Suprapubic skin (tissue), 4 donors: Measurements from ENCODE around the gene NACC2. TPM values are rescaled to one million over a fixed set of nuclear protein-coding genes. Genes with fewer than 3 reads are reported as not detected.

ENCODE experiments used
- DNase-seq, 2 donors: peaks; one replicate each; pipeline ENCODE4 v3.0.0-alpha.2; 2019; ENCODE audit warnings: low spot score in 2 of 2
- H3K27ac ChIP-seq: fragments of 200-600 bp; sonication (generic); one replicate; pipeline ENCODE4 v1.5.1; 2019
- H3K27me3 ChIP-seq: fragments of 200-600 bp; sonication (generic); one replicate; pipeline ENCODE4 v1.5.1; 2019
- H3K36me3 ChIP-seq: fragments of 200-600 bp; sonication (generic); one replicate; pipeline ENCODE4 v1.5.1; 2019
- H3K4me1 ChIP-seq: fragments of 200-600 bp; sonication (generic); one replicate; pipeline ENCODE4 v1.5.1; 2019
- H3K4me3 ChIP-seq: fragments of 200-600 bp; sonication (generic); one replicate; pipeline ENCODE4 v1.5.1; 2019; ENCODE audit warnings: mild to moderate bottlenecking
- H3K9me3 ChIP-seq: fragments of 200-600 bp; sonication (generic); one replicate; pipeline ENCODE4 v1.5.1; 2019
- CTCF ChIP-seq, 2 donors: fragments of 200-600 bp in 1 of 2; fragments of 450-650 bp in 1 of 2; sonication (generic) in 1 of 2; IDR thresholded peaks; one replicate each; pipeline ENCODE4 v1.5.1; 2016 to 2019; ENCODE audit warnings: antibody characterized with exemption in 2 of 2, mild to moderate bottlenecking in 1 of 2, moderate library complexity in 1 of 2
- EP300 ChIP-seq: sonication (generic); formaldehyde crosslinking; IDR thresholded peaks from one replicate; pipeline ENCODE4 v1.6.1; 2017; ENCODE audit warnings: antibody characterized with exemption
- POLR2A ChIP-seq, 2 donors: fragments of 450-650 bp; IDR thresholded peaks; one replicate each; pipeline ENCODE4 v1.6.1; 2017; ENCODE audit warnings: antibody characterized with exemption in 2 of 2, mild to moderate bottlenecking in 2 of 2, moderate library complexity in 2 of 2
- POLR2AphosphoS5 ChIP-seq, 3 donors: sonication (generic); formaldehyde crosslinking; IDR thresholded peaks; one replicate each; pipeline ENCODE4 v1.6.1; 2017; ENCODE audit warnings: antibody characterized with exemption in 3 of 3
- WGBS: methylation state at CpG from one replicate; pipeline ENCODE4 v1.1.5; 2018; 5-methylcytosine and 5-hydroxymethylcytosine counted together
- total RNA-seq, 4 donors: library from RNA; depleted of rRNA; stranded (reverse); fragments of >200 nt; gene quantifications; one replicate each; pipeline ENCODE4 v1.1.0, GENCODE V29; 2016

The NACC2 gene
- total RNA-seq, 4 donors from 2014 or later: 12.1 to 14.9 (median 13.7) TPM

GRCh38 chr9:135980926-135981630, 114.0 kb downstream of the NACC2 start:
- Histone ChIP-seq H3K4me1 (peaks cover 11% of the 10 kb centered on the region), H3K27ac (no peak overlapping the region), H3K9me3 (no peaks in the 10 kb centered on the region), H3K4me3 (no peak overlapping the region), H3K27me3 (peaks cover 71% of the 10 kb centered on the region), H3K36me3 (no peaks in the 10 kb centered on the region)
- 90% methylated on average over 14 of the region's 29 CpGs for WGBS
- TF ChIP-seq POLR2AphosphoS5 (IDR thresholded peaks at IDR 0.05) (no peak), CTCF (IDR thresholded peaks at IDR 0.05) (no peak), EP300 (no peak), POLR2A (IDR thresholded peaks at IDR 0.05) (no peak)
- no peak for DNase-seq

- Histone ChIP-seq H3K9me3 (no peaks in the 10 kb centered on the region), H3K27me3 (peaks cover 64% of the 10 kb centered on the region), H3K36me3 (no peaks in the 10 kb centered on the region), H3K4me3 (no peak overlapping the region), H3K4me1 (peaks cover 11% of the 10 kb centered on the region), H3K27ac (no peak overlapping the region)
- DNase-seq: no peak
- TF ChIP-seq CTCF (IDR thresholded peaks at IDR 0.05): no peak
- TF ChIP-seq POLR2AphosphoS5 (IDR thresholded peaks at IDR 0.05): no peak
- no peak for TF ChIP-seq EP300
- no peak for TF ChIP-seq POLR2A (IDR thresholded peaks at IDR 0.05)
- WGBS: 57% methylated on average over 13 of the region's 19 CpGs
These were observed 115.4 kb downstream of the NACC2 start for GRCh38 chr9:135979547-135980166.

GRCh38 chr9:135978642-135979546, 116.2 kb downstream of the NACC2 start:
- H3K36me3 ChIP-seq: no peaks in the 10 kb centered on the region
- peaks cover 11% of the 10 kb centered on the region for H3K4me1 ChIP-seq
- H3K27me3 ChIP-seq: peaks cover 57% of the 10 kb centered on the region
- H3K4me3 ChIP-seq: no peak overlapping the region
- H3K9me3 ChIP-seq: no peaks in the 10 kb centered on the region
- no peak overlapping the region for H3K27ac ChIP-seq
- 13% methylated on average over 14 of the region's 20 CpGs for WGBS
- no peak for TF ChIP-seq POLR2AphosphoS5 (IDR thresholded peaks at IDR 0.05)
- TF ChIP-seq CTCF (IDR thresholded peaks at IDR 0.05): no peak
- no peak for TF ChIP-seq POLR2A (IDR thresholded peaks at IDR 0.05)
- TF ChIP-seq EP300: no peak
- no peak for DNase-seq

- 65% methylated on average over 8 of the region's 13 CpGs for WGBS
- Histone ChIP-seq H3K27me3 (peaks cover 44% of the 10 kb centered on the region), H3K9me3 (no peaks in the 10 kb centered on the region), H3K4me1 (peaks cover 11% of the 10 kb centered on the region), H3K4me3 (no peak overlapping the region), H3K36me3 (no peaks in the 10 kb centered on the region), H3K27ac (no peak overlapping the region)
- DNase-seq: no peak
- no peak for TF ChIP-seq CTCF (IDR thresholded peaks at IDR 0.05)
- TF ChIP-seq POLR2AphosphoS5 (IDR thresholded peaks at IDR 0.05): no peak
- no peak for TF ChIP-seq EP300
These were observed 118.1 kb downstream of the NACC2 start for GRCh38 chr9:135976944-135977343.

GRCh38 chr9:135976531-135976930, 118.6 kb downstream of the NACC2 start:
- no peak for DNase-seq
- H3K36me3 ChIP-seq: no peaks in the 10 kb centered on the region
- H3K9me3 ChIP-seq: no peaks in the 10 kb centered on the region
- no peak overlapping the region for H3K27ac ChIP-seq
- H3K4me3 ChIP-seq: no peak overlapping the region
- H3K4me1 ChIP-seq: peaks cover 11% of the 10 kb centered on the region
- no peak for TF ChIP-seq CTCF (IDR thresholded peaks at IDR 0.05)
- TF ChIP-seq EP300: no peak
- TF ChIP-seq POLR2A (IDR thresholded peaks at IDR 0.05): no peak
- no peak for TF ChIP-seq POLR2AphosphoS5 (IDR thresholded peaks at IDR 0.05)
- WGBS: 72% methylated on average over 11 of the region's 13 CpGs
- peaks cover 44% of the 10 kb centered on the region for H3K27me3 ChIP-seq
